Activated B cell treated with CpG ODN at 0.5 μM for 24 hours (primary cell): ENCODE results near the gene ZFYVE9. TPM values are rescaled to one million over a fixed set of nuclear protein-coding genes. Genes with fewer than 3 reads are reported as not detected.
A peak's percentile ranks its signal among the peaks of the same experiment; 100 is the strongest.

Source experiments
- ATAC-seq: fragments of 200-7000 bp; cut with Tn5 transposase; one replicate; pipeline ENCODE4 v1.10.0; 2021; ENCODE audit warnings: low read depth, mild to moderate bottlenecking, moderate library complexity
- CTCF ChIA-PET: fragments of 350-600 bp; sonication (Branson Sonifier 250); formaldehyde crosslinking; loops from one replicate; lab custom pipeline; 2021; ENCODE audit warnings: antibody characterized with exemption; lab: Charles Lee
- POLR2A ChIA-PET: fragments of 350-600 bp; sonication (Branson Sonifier 250); formaldehyde crosslinking; loops from one replicate; lab custom pipeline; 2021; ENCODE audit warnings: antibody characterized with exemption; lab: Charles Lee
- DNase-seq: peaks from one replicate; pipeline ENCODE4 v3.0.0; 2022
- H3K27ac Mint-ChIP-seq: one replicate; pipeline ENCODE4 v1.8.0; 2020; ENCODE audit warnings: mixed read lengths
- H3K27me3 Mint-ChIP-seq: one replicate; pipeline ENCODE4 v1.8.0; 2021; ENCODE audit warnings: mixed read lengths
- H3K36me3 Mint-ChIP-seq: one replicate; pipeline ENCODE4 v1.8.0; 2021; ENCODE audit warnings: low read depth, mixed read lengths
- H3K4me1 Mint-ChIP-seq: one replicate; pipeline ENCODE4 v1.8.0; 2021; ENCODE audit warnings: mixed read lengths
- H3K4me3 Mint-ChIP-seq: one replicate; pipeline ENCODE4 v1.8.0; 2020; ENCODE audit warnings: mild to moderate bottlenecking, mixed read lengths
- H3K9me3 Mint-ChIP-seq: one replicate; pipeline ENCODE4 v1.8.0; 2020; ENCODE audit warnings: mixed read lengths
- CTCF ChIP-seq: fragments of 200-600 bp; IDR thresholded peaks from one replicate; pipeline ENCODE4 v1.8.0; 2022; ENCODE audit warnings: antibody characterized with exemption, mild to moderate bottlenecking
- intact Hi-C: fragments of 100-400 bp; cut with micrococcal nuclease; formaldehyde crosslinking; loops from one replicate; pipeline ENCODE4 v1.15.1; 2024
- total RNA-seq: library from RNA; stranded (reverse); gene quantifications from 2 replicates; pipeline ENCODE4 v1.2.3, GENCODE V29; 2022

ZFYVE9 gene
- total RNA-seq, 1 donor from 2014 or later = 3.2 TPM

GRCh38 chr1:52364235-52364839 is 222.4 kb downstream of the ZFYVE9 start:
- peaks cover 2% of the 10 kb centered on the region for H3K27me3 Mint-ChIP-seq
- H3K36me3 Mint-ChIP-seq = peaks cover 48% of the 10 kb centered on the region
- TF ChIP-seq CTCF = no peak
- H3K4me3 Mint-ChIP-seq = peak overlapping the region; percentile 64
- no peaks in the 10 kb centered on the region for H3K9me3 Mint-ChIP-seq
- no peak for ATAC-seq
- POLR2A ChIA-PET = no interaction called here
- CTCF ChIA-PET = interaction anchor here (0.6 to 1.2 kb wide), 2 partner anchors 66 to 322 kb away, joined by 3 read pairs; no protein-coding TSS in a partner anchor
- no peak for DNase-seq
- H3K27ac Mint-ChIP-seq = peak overlapping the region; percentile 88
- H3K4me1 Mint-ChIP-seq = peaks cover 30% of the 10 kb centered on the region
- intact Hi-C loops = loop anchor here (10.0 kb wide), 1 partner anchor 190 kb away; the partner anchor contains the start of gene TUT4

- peak overlapping the region; percentile 94 for H3K4me3 Mint-ChIP-seq
- peak overlapping the region; percentile 88 for H3K27ac Mint-ChIP-seq
- CTCF ChIA-PET = interaction anchor here (0.6 to 1.2 kb wide), 2 partner anchors 65 to 321 kb away, joined by 3 read pairs; no protein-coding TSS in a partner anchor
- POLR2A ChIA-PET = interaction anchor here (1.3 to 2.8 kb wide), 4 partner anchors 8 to 338 kb away, joined by 3 to 34 read pairs (median 6); partner anchors contain the start of genes BTF3L4, ORC1 and PRPF38A
- peaks cover 30% of the 10 kb centered on the region for H3K4me1 Mint-ChIP-seq
- DNase-seq (no peak), ATAC-seq (no peak)
- H3K36me3 Mint-ChIP-seq = peaks cover 40% of the 10 kb centered on the region
- H3K9me3 Mint-ChIP-seq = no peaks in the 10 kb centered on the region
- intact Hi-C loops = loop anchor here (5.0 to 10.0 kb wide), 5 partner anchors 190 to 962 kb away; partner anchors contain the start of genes LRP8, OSBPL9, TUT4 and ZFYVE9
- TF ChIP-seq CTCF = no peak
- peaks cover 2% of the 10 kb centered on the region for H3K27me3 Mint-ChIP-seq
Measured at GRCh38 chr1:52365071-52365745, 223.3 kb downstream of the ZFYVE9 start.

- ATAC-seq (peak; percentile 95), DNase-seq (peak; percentile 100)
- Mint-ChIP-seq H3K27ac (peak within 1 kb of the TSS; percentile 88), H3K4me1 (peaks cover 30% of the 10 kb centered on the region), H3K9me3 (no peaks in the 10 kb centered on the region), H3K36me3 (peaks cover 32% of the 10 kb centered on the region), H3K4me3 (peak within 1 kb of the TSS; percentile 94), H3K27me3 (peaks cover 2% of the 10 kb centered on the region)
- no peak for TF ChIP-seq CTCF
- ChIA-PET POLR2A (interaction anchor here (0.5 to 2.8 kb wide), 9 partner anchors 9 to 637 kb away, joined by 3 to 34 read pairs (median 4); partner anchors contain the start of genes BTF3L4, ORC1, PRPF38A and SHISAL2A), CTCF (interaction anchor here (1.2 kb wide), 1 partner anchor 321 kb away, joined by 4 read pairs; no protein-coding TSS in a partner anchor)
- intact Hi-C loops = loop anchor here (1.0 to 10.0 kb wide), 8 partner anchors 38 to 961 kb away; partner anchors contain the start of genes LRP8, ORC1, OSBPL9 and PRPF38A
Measured at GRCh38 chr1:52365746-52366516, 224.0 kb downstream of the ZFYVE9 start, which contains the start of gene CC2D1B. TSS of gene CC2D1B (minus strand) at chr1:52366205. CDS start at chr1:52364620, 1,585 bp downstream.

- CTCF ChIA-PET = interaction anchor here (1.2 kb wide), 1 partner anchor 320 kb away, joined by 4 read pairs; no protein-coding TSS in a partner anchor
- intact Hi-C loops = loop anchor here (1.0 to 10.0 kb wide), 8 partner anchors 38 to 961 kb away; partner anchors contain the start of genes LRP8, ORC1, OSBPL9 and PRPF38A
- ATAC-seq (no peak), DNase-seq (no peak)
- Mint-ChIP-seq H3K27me3 (peaks cover 2% of the 10 kb centered on the region), H3K4me1 (peaks cover 30% of the 10 kb centered on the region), H3K9me3 (no peaks in the 10 kb centered on the region), H3K36me3 (peaks cover 27% of the 10 kb centered on the region), H3K4me3 (peak overlapping the region; percentile 94), H3K27ac (peak overlapping the region; percentile 87)
- no peak for TF ChIP-seq CTCF
- POLR2A ChIA-PET = interaction anchor here (0.5 to 2.8 kb wide), 11 partner anchors 10 to 637 kb away, joined by 3 to 34 read pairs (median 4); partner anchors contain the start of genes BTF3L4, ORC1, PRPF38A and SHISAL2A
Measured at GRCh38 chr1:52366517-52366827, 224.6 kb downstream of the ZFYVE9 start.
